GM23248 (cell line): ENCODE measurements around the gene HDAC2.

ENCODE experiments used
- EZH2 ChIP-seq: fragments of 200-600 bp; sonication (generic); IDR thresholded peaks from 2 replicates; pipeline ENCODE4 v1.6.1; 2018; ENCODE audit warnings: antibody characterized with exemption, mild to moderate bottlenecking; ENCODE audit not compliant: insufficient read depth, poor library complexity, severe bottlenecking
- EZH2phosphoT487 ChIP-seq: fragments of 200-600 bp; sonication (generic); IDR thresholded peaks from 2 replicates; pipeline ENCODE4 v1.6.1; 2018; ENCODE audit warnings: antibody characterized with exemption, moderate library complexity, mild to moderate bottlenecking, low read depth; ENCODE audit not compliant: insufficient read depth

- TF ChIP-seq EZH2 (no peak), EZH2phosphoT487 (no peak)
These were observed 802 bp downstream of the HDAC2 start for GRCh38 chr6:113969888-113970804.
